Activated naive CD8-positive, alpha-beta T cell treated with anti-CD3 and anti-CD28 coated beads for 36 hours (primary cell): ENCODE measurements around the gene VANGL2. TPM values are rescaled to one million over a fixed set of nuclear protein-coding genes. Genes with fewer than 3 reads are reported as not detected.
"Not testable (repeated sequence)": the region's sequence is repeated elsewhere in the genome, so short reads cannot be mapped to it uniquely, and the experiment has no call there.

Experiments used
- DNase-seq: peaks from one replicate; pipeline ENCODE4 v3.0.0; 2021
- H3K27ac Mint-ChIP-seq: one replicate; pipeline ENCODE4 v1.8.0; 2022; ENCODE audit warnings: mild to moderate bottlenecking, moderate library complexity, mixed read lengths
- H3K27me3 Mint-ChIP-seq: one replicate; pipeline ENCODE4 v1.8.0; 2022; ENCODE audit warnings: mild to moderate bottlenecking, mixed read lengths
- H3K36me3 Mint-ChIP-seq: one replicate; pipeline ENCODE4 v1.8.0; 2021; ENCODE audit warnings: mild to moderate bottlenecking, mixed read lengths
- H3K4me1 Mint-ChIP-seq: one replicate; pipeline ENCODE4 v1.8.0; 2021; ENCODE audit warnings: mixed read lengths
- H3K4me3 Mint-ChIP-seq: one replicate; pipeline ENCODE4 v1.8.0; 2022; ENCODE audit warnings: mild to moderate bottlenecking, moderate library complexity, mixed read lengths
- H3K9me3 Mint-ChIP-seq: one replicate; pipeline ENCODE4 v1.8.0; 2022; ENCODE audit warnings: mixed read lengths
- total RNA-seq, 2 experiments: library from RNA; stranded (reverse); gene quantifications; one replicate each; pipeline ENCODE4 v1.2.3, GENCODE V29; 2021

The VANGL2 gene
- total RNA-seq, 2 experiments from 2014 or later = 0.24 to 0.31 TPM

DNA sequence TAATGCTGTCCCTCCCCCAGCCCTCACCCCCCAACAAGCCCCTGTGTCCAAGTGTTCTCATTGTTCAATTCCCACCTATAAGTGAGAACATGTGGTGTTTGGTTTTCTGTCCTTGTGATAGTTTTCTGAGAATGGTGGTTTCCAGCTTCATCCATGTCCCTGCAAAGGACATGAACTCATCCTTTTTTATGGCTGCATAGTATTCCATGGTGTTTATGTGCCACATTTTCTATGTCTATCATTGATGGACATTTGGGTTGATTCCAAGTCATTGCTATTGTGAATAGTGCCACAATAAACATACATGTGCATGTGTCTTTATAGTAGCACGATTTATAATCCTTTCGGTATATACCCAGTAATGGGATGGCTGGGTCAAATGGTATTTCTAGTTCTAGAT, 15.6 kb upstream of the VANGL2 start:
- not testable (repeated sequence) for H3K27ac Mint-ChIP-seq, H3K4me3 Mint-ChIP-seq, H3K9me3 Mint-ChIP-seq, DNase-seq, H3K4me1 Mint-ChIP-seq, H3K36me3 Mint-ChIP-seq, H3K27me3 Mint-ChIP-seq

DNA sequence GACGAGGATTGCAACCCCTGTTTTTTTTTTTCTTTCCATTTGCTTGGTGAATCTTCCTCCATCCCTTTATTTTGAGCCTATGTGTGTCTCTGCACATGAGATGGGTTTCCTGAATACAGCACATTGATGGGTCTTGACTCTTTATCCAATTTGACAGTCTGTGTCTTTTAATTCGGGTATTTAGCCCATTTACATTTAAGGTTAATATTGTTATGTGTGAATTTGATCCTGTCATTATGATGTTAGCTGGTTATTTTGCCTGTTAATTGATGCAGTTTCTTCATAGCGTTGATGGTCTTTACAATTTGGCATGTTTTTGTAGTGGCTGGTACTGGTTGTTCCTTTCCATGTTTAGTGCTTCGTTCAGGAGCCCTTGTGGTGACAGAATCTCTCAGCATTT, 12.0 kb upstream of the VANGL2 start:
- not testable (repeated sequence) for H3K36me3 Mint-ChIP-seq, DNase-seq, H3K4me3 Mint-ChIP-seq, H3K4me1 Mint-ChIP-seq, H3K9me3 Mint-ChIP-seq, H3K27me3 Mint-ChIP-seq, H3K27ac Mint-ChIP-seq

DNA sequence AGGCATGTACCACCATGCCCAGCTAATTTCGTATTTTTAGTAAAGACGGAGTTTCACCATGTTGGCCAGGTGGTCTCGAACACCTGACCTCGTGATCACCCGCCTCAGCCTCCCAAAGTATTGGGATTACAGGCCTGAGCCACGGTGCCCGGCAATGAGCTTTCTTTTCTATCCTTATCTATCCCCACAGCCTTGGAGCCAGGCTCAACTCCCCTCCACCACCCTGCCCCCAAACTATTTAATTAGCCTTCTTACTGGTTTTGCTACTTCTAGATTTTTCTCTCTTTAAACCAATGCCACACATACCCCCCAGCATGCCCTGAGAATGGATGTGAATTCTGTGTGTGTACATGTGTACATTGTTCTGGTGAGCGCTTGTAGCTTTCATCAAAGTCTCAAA, 5.7 kb upstream of the VANGL2 start:
- H3K4me1 Mint-ChIP-seq = no peaks in the 10 kb centered on the region

DNA sequence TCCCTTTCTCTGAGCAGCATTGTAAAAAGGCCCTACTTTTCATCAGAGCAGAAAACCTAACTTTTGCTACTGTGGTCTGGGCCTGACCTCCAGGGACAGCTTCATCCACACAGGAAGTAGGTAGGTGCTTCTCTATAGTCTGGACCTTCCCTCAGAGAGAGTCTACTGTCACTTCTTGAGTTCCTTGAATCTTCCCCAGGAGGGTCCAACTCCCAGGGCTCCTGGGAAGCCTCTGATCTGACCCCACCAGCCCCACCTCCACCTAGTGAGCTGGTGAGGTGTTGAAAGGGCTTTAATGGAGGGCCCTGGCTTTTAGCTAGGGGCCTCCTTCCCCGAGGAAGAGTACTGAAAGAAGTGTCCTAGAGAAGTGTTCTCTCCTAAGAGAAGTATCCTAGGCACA, 2.7 kb upstream of the VANGL2 start:
- H3K27ac Mint-ChIP-seq = no peak overlapping the region
- no peaks in the 10 kb centered on the region for H3K36me3 Mint-ChIP-seq
- peaks cover 2% of the 10 kb centered on the region for H3K4me1 Mint-ChIP-seq
- H3K9me3 Mint-ChIP-seq = no peaks in the 10 kb centered on the region
- no peak overlapping the region for H3K4me3 Mint-ChIP-seq
- H3K27me3 Mint-ChIP-seq = peaks cover 15% of the 10 kb centered on the region
- no peak for DNase-seq

More for the DNA sequence above, 5.7 kb upstream of the VANGL2 start:
- Mint-ChIP-seq H3K27me3 (no peaks in the 10 kb centered on the region), H3K4me3 (no peak overlapping the region), H3K27ac (no peak overlapping the region), H3K9me3 (no peaks in the 10 kb centered on the region), H3K36me3 (no peaks in the 10 kb centered on the region)
- DNase-seq = no peak

DNA sequence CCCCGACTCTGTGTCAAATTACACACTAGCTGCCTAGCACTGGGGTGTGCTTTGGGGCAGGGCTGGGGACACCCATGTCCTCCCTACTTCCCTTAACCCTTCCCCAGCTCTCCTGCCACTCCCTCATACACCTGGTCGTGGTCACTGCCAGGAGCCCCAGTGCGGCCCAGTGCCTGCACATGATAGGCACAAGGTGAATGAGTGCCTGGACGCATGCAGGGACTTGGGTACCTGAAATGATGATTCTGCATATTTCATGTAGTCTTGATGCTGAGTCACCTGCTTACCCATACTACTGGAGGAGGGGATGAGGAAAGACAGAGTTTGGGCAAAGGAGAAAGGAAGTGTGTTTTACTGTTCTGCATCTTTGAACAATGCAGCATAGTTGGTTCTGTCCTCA, 1.5 kb upstream of the VANGL2 start:
- no peak overlapping the region for H3K4me3 Mint-ChIP-seq
- no peak overlapping the region for H3K27ac Mint-ChIP-seq
- no peaks in the 10 kb centered on the region for H3K9me3 Mint-ChIP-seq
- peaks cover 2% of the 10 kb centered on the region for H3K4me1 Mint-ChIP-seq
- DNase-seq = no peak
- H3K36me3 Mint-ChIP-seq = no peaks in the 10 kb centered on the region
- peaks cover 15% of the 10 kb centered on the region for H3K27me3 Mint-ChIP-seq

DNA sequence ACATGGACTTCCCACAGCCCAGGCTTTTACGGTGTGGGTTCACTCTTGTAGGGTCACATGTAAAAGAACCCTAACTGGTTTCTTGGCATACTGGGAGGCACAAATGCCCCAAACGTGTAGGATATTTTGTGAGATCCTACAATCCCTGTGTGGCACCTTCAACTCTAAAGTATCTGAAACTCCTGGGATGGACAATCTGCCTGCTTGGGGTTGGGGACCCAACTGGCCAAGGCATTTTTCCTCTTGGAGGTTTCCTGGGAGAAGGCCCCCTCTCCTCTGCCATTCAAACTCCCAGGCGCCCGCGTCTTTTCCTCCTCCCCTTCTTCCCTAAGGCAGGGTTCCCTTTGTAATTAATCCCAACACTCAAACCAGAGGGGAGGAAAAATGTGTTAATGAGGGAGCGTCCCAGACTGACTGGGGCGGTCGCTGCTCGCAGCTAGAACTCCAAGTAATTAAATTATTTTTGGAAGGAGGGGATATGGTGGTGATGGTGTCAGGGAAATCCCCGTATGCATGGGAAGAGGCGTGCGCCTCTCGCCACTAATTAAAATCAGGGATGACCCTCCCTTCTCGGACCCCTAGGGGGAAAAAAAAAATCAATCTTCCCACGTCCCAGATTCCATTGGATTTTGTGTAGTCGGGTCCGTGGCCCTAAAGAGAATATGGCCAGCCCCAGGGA, 681 bp upstream of the VANGL2 start:
- Mint-ChIP-seq H3K27me3 (peaks cover 15% of the 10 kb centered on the region), H3K36me3 (no peaks in the 10 kb centered on the region), H3K4me3 (peak overlapping the region; percentile 14), H3K4me1 (peaks cover 2% of the 10 kb centered on the region), H3K9me3 (no peaks in the 10 kb centered on the region), H3K27ac (no peak overlapping the region)
- DNase-seq = no peak

DNA sequence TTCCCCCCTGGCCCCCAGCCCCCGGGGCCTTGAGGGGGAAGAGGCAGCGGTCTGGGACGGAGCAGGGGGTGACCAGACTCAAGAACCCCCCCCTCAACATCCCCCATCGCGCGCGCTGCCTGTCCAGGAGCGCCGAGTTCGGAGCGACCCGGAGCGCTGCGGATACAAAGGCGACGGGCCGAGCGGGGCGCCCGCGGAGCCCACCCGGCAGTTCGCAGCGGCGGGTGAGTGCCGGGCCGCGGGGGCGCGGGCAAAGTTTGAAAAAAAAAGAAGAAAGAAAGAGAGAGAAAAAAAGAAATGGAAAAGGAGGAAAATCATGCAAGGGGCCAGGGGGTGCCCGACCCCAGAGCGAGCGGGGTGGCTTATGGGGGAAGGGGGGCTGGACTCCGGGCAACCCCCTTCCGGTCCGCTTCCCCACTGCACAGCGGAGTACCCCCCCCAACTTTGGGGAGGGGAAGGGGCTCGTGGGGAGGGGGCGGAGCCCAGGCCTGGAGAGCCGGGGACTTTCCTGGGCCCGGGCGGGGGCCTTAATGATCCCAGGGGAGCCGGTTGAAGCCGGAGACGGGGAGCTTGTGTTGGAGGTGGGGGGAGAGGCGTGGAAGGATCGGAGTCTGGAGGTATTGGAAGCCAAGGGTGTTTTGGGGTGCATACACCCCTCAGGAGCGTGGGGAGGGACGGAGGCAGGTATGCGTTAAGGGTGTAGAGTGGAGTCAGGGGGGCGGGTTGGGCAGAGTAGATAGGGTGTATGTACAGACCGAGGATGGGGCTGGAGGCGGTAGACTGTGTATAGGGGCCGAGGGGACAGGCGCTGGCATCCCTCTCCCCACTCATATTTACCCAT, 502 bp downstream of the VANGL2 start:
- Mint-ChIP-seq H3K27ac (no peak overlapping the region), H3K36me3 (no peaks in the 10 kb centered on the region), H3K4me1 (peaks cover 2% of the 10 kb centered on the region), H3K9me3 (no peaks in the 10 kb centered on the region), H3K4me3 (peak overlapping the region; percentile 53), H3K27me3 (peaks cover 15% of the 10 kb centered on the region)
- DNase-seq = peak; percentile 14

DNA sequence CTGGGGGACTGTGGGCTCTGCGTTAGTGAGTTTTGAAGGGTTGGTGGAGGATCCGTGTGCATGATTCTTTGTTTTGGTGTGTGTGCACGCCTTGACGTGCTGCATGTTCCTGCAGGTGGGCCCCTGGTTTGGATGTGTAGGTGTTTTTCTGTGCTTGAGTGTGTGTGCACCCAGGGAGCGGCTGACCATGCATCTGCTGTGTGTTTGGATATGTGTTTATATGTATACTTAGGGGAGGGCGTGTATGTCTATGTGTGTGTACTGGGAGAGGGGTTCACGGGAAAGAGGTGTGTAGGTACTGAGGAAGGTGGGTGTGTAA, 1.1 kb downstream of the VANGL2 start:
- Mint-ChIP-seq H3K4me1 (peaks cover 2% of the 10 kb centered on the region), H3K4me3 (peak overlapping the region; percentile 53), H3K36me3 (no peaks in the 10 kb centered on the region), H3K9me3 (no peaks in the 10 kb centered on the region), H3K27me3 (peaks cover 15% of the 10 kb centered on the region), H3K27ac (no peak overlapping the region)
- no peak for DNase-seq

DNA sequence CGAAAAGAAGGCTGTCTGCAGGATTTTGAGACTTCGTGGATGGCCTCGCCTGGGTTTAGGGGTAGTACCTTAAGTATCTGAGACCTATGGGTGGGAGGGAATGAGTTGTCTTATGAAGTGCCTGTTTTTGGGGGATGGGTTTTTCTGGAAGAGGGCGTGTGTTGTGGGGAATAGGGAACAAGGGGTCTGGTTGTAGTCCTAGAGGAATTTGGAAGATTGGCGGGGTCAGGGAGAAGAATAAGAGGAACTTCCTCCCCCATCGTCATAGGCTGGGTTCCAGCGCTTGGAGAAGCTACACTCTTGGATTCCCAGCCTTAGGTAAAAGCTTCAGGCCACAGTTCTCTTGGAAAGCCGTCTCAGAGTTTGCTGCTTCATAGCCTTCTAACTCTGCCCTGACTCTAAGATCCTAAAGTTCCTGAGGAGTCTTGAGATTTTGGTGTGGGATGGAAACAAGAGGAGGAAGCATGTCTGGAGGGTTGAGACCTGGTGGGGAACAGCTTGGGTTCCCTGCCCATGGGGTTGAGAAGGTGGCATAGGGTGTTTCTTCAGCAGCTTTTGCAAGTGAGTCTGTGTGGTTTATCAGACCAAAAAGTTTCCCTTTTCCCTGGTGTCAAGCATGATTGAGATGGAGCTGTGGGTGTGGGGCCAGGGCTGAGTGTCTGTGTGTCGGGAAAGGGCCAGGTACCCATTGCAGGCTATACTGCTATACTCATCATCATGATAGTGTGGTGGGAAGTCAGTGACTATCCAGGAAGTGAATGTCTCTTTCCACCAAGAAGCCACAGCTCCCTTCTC, 1.8 kb downstream of the VANGL2 start:
- H3K27me3 Mint-ChIP-seq = peaks cover 15% of the 10 kb centered on the region

DNA sequence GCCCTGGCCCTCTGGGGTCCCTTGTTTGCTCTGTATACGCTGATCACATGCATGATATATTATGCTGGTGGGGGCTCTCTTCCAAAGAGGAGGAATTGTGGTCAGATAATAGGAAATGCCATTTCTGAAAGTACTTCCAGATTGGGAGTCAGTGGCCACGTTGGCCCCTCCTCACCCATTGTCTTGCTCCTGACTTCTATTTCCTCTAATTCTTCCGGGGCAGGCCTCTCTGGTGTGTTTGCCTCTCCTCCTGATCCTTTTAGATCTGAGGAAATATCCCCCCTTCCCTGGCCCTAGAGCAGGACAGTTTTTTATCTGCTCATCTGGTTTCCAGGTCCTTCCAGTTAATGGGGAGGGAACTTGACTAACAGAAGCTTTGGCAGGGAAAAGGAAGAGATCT, 2.9 kb downstream of the VANGL2 start:
- Mint-ChIP-seq H3K4me1 (peaks cover 2% of the 10 kb centered on the region), H3K9me3 (no peaks in the 10 kb centered on the region), H3K36me3 (no peaks in the 10 kb centered on the region), H3K27me3 (peaks cover 15% of the 10 kb centered on the region), H3K27ac (no peak overlapping the region), H3K4me3 (no peak overlapping the region)
- DNase-seq = no peak

More for the DNA sequence above, 1.8 kb downstream of the VANGL2 start:
- DNase-seq = no peak
- Mint-ChIP-seq H3K36me3 (no peaks in the 10 kb centered on the region), H3K9me3 (no peaks in the 10 kb centered on the region), H3K4me3 (no peak overlapping the region), H3K4me1 (peaks cover 2% of the 10 kb centered on the region), H3K27ac (no peak overlapping the region)

DNA sequence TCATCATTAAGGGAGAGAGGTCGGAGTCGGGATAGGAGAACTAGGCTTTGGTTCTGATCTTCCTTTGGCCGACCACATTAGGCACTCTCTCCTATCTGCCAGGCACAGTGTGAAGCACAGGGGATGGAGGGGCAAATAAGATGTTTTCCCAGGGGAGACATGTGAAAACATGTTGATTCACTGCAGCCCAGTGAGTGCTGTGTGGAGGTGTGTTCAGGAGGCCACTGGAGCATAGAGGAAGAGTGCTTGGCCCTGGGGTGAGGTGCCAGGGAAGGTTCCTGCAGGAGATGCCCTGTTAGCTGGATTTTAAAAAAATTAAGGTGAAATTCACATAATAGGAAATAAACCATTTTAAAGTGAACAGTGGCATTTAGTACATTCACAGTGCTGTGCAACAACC, 3.7 kb downstream of the VANGL2 start:
- DNase-seq = no peak
- H3K9me3 Mint-ChIP-seq = no peaks in the 10 kb centered on the region

DNA sequence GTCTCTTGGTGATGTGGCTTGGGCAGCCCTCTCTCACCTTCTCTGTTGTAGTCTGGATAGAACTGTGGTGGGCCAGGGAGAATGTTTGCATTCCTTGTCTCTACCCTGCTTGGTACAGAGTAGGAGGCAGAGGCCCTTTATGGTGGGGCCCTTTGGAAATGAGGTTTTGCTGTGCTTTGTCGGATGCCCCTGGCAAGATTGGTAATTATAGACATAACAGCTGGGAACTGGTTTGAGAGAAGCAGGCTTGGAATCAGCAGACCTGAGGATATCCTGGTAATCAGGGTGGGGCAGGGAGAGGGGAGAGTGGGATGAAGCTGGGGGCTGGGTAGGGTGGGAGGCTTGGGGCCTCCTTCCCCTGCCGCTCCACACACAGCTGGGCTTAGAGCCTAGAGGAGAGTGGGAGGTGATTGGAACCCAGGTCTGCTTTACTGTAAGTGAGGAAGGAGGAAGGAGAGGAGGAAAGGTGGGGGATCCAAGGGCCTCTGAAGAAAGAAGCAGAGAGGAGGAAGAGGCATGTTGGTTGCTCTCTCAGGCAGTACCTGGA, 5.0 kb downstream of the VANGL2 start:
- no peak overlapping the region for H3K27ac Mint-ChIP-seq
- peaks cover 15% of the 10 kb centered on the region for H3K27me3 Mint-ChIP-seq
- no peak for DNase-seq
- no peak overlapping the region for H3K4me3 Mint-ChIP-seq
- peaks cover 2% of the 10 kb centered on the region for H3K4me1 Mint-ChIP-seq
- no peaks in the 10 kb centered on the region for H3K36me3 Mint-ChIP-seq
- no peaks in the 10 kb centered on the region for H3K9me3 Mint-ChIP-seq

More for the DNA sequence above, 3.7 kb downstream of the VANGL2 start:
- Mint-ChIP-seq H3K27ac (no peak overlapping the region), H3K36me3 (no peaks in the 10 kb centered on the region), H3K27me3 (peaks cover 15% of the 10 kb centered on the region), H3K4me1 (peaks cover 2% of the 10 kb centered on the region), H3K4me3 (no peak overlapping the region)

DNA sequence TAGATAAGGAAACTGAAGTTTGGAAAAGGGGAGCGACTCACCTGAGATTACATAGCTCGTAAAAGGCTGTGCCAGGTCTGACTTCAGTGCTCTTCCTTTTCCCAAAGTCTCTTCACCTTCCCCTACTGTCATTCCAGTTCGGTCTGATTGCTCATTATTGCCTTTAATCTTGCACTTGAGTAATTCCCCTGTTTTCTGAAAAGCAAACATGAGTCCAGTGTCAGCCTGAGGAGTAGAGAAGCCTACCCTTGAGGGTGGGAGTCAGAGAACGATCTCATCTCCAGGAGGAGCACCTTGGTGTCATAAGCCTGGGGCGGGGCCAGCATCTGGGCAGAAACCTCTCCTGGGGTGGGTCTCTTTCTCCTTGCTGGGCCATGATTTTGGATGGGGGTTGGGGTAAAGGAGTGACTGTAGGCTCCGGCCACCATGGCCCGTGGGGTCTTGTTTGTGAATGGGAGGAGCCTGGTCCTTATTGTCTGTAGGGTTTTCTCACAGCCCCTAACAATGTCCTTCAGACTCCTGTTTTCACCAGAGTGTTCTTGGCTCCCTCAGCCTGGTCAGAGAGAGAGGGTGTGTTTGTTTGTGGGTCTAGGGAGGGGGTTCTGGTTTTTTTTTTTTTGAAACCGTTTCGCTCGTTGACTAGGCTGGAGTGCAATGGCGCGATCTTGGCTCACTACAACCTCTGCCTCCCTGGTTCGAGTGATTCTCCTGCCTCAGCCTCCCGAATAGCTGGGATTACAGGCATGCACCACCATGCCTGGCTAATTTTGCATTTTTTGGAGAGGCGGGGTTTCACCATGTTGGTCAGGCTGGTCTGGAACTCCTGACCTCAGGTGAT, 6.0 kb downstream of the VANGL2 start:
- no peak for DNase-seq
- peaks cover 9% of the 10 kb centered on the region for H3K27me3 Mint-ChIP-seq
- peaks cover 2% of the 10 kb centered on the region for H3K4me1 Mint-ChIP-seq
- no peaks in the 10 kb centered on the region for H3K9me3 Mint-ChIP-seq
- H3K27ac Mint-ChIP-seq = no peak overlapping the region
- H3K36me3 Mint-ChIP-seq = no peaks in the 10 kb centered on the region
- H3K4me3 Mint-ChIP-seq = no peak overlapping the region
